KMS-11 (cell line): ENCODE data around the gene MID1.

Source experiments
- H2AFZ ChIP-seq: fragments of 200-600 bp; sonication (generic); 2 replicates; pipeline ENCODE4 v1.6.1; 2016; ENCODE audit warnings: antibody characterized with exemption, mixed run types, low read depth
- H3K27ac ChIP-seq: fragments of 200-600 bp; sonication (generic); 2 replicates; pipeline ENCODE4 v1.6.1; 2016; ENCODE audit warnings: mild to moderate bottlenecking, mixed run types
- H3K27me3 ChIP-seq: fragments of 200-600 bp; sonication (generic); 2 replicates; pipeline ENCODE4 v1.6.1; 2017; ENCODE audit warnings: mild to moderate bottlenecking, low read depth, mixed run types, moderate library complexity; ENCODE audit not compliant: insufficient read depth
- H3K36me3 ChIP-seq: fragments of 200-600 bp; sonication (generic); 2 replicates; pipeline ENCODE4 v1.6.1; 2017; ENCODE audit warnings: mild to moderate bottlenecking, mixed run types; ENCODE audit not compliant: insufficient read depth
- H3K4me1 ChIP-seq: fragments of 200-600 bp; sonication (generic); 2 replicates; pipeline ENCODE4 v1.6.1; 2016; ENCODE audit warnings: mild to moderate bottlenecking, low read depth, mixed run types; ENCODE audit not compliant: poor library complexity, severe bottlenecking
- H3K4me2 ChIP-seq: fragments of 200-600 bp; sonication (generic); 2 replicates; pipeline ENCODE4 v1.7.0; 2016; ENCODE audit warnings: mild to moderate bottlenecking, mixed run types
- H3K4me3 ChIP-seq: fragments of 200-600 bp; sonication (generic); IDR thresholded peaks from 2 replicates; pipeline ENCODE4 v1.6.1; 2017; ENCODE audit warnings: low read depth, low read length, mixed read lengths; ENCODE audit not compliant: insufficient read depth
- H3K79me2 ChIP-seq: fragments of 200-600 bp; sonication (generic); 2 replicates; pipeline ENCODE4 v1.6.1; 2016; ENCODE audit warnings: low read depth, mixed run types; ENCODE audit not compliant: insufficient read depth
- H3K9ac ChIP-seq: fragments of 200-600 bp; sonication (generic); 2 replicates; pipeline ENCODE4 v1.6.1; 2016; ENCODE audit warnings: mild to moderate bottlenecking, mixed run types
- H4K20me1 ChIP-seq: fragments of 200-600 bp; sonication (generic); 2 replicates; pipeline ENCODE4 v1.6.1; 2016; ENCODE audit warnings: mild to moderate bottlenecking, mixed run types; ENCODE audit not compliant: insufficient read depth
- TF ChIP-seq, protein P1 (sequence below): fragments of 200-600 bp; sonication (generic); conservative IDR thresholded peaks from 2 replicates; pipeline ENCODE4 v1.6.1; 2017; ENCODE audit warnings: low read depth, mild to moderate bottlenecking, antibody characterized with exemption, low read length, moderate library complexity, mixed read lengths

Gene MID1

GRCh38 chrX:10660171-10660570 is 39.8 kb upstream of the MID1 start:
- H3K79me2 ChIP-seq = no peaks in the 10 kb centered on the region
- no peak overlapping the region for H2AFZ ChIP-seq
- H3K27ac ChIP-seq = no peak overlapping the region
- no peaks in the 10 kb centered on the region for H3K36me3 ChIP-seq
- H3K4me3 ChIP-seq = no peak overlapping the region
- no peaks in the 10 kb centered on the region for H3K4me1 ChIP-seq
- H3K9ac ChIP-seq = no peak overlapping the region
- H3K4me2 ChIP-seq = no peak overlapping the region
- H3K27me3 ChIP-seq = no peaks in the 10 kb centered on the region
- H4K20me1 ChIP-seq = no peaks in the 10 kb centered on the region
- TF ChIP-seq, protein P1, sequence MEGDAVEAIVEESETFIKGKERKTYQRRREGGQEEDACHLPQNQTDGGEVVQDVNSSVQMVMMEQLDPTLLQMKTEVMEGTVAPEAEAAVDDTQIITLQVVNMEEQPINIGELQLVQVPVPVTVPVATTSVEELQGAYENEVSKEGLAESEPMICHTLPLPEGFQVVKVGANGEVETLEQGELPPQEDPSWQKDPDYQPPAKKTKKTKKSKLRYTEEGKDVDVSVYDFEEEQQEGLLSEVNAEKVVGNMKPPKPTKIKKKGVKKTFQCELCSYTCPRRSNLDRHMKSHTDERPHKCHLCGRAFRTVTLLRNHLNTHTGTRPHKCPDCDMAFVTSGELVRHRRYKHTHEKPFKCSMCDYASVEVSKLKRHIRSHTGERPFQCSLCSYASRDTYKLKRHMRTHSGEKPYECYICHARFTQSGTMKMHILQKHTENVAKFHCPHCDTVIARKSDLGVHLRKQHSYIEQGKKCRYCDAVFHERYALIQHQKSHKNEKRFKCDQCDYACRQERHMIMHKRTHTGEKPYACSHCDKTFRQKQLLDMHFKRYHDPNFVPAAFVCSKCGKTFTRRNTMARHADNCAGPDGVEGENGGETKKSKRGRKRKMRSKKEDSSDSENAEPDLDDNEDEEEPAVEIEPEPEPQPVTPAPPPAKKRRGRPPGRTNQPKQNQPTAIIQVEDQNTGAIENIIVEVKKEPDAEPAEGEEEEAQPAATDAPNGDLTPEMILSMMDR = no peak

GRCh38 chrX:10656214-10656613 is 35.8 kb upstream of the MID1 start:
- no peaks in the 10 kb centered on the region for H3K79me2 ChIP-seq
- no peaks in the 10 kb centered on the region for H3K36me3 ChIP-seq
- H3K4me2 ChIP-seq = no peak overlapping the region
- no peak overlapping the region for H3K4me3 ChIP-seq
- H3K4me1 ChIP-seq = no peaks in the 10 kb centered on the region
- no peaks in the 10 kb centered on the region for H3K27me3 ChIP-seq
- TF ChIP-seq, protein P1 = no peak
- H2AFZ ChIP-seq = no peak overlapping the region
- no peaks in the 10 kb centered on the region for H4K20me1 ChIP-seq
- H3K9ac ChIP-seq = no peak overlapping the region
- no peak overlapping the region for H3K27ac ChIP-seq

GRCh38 chrX:10654960-10655359 is 34.6 kb upstream of the MID1 start:
- Histone ChIP-seq H3K27ac (no peak overlapping the region), H3K4me3 (no peak overlapping the region), H3K36me3 (no peaks in the 10 kb centered on the region), H4K20me1 (no peaks in the 10 kb centered on the region), H3K4me2 (no peak overlapping the region), H3K27me3 (no peaks in the 10 kb centered on the region), H3K9ac (no peak overlapping the region), H3K79me2 (no peaks in the 10 kb centered on the region), H3K4me1 (no peaks in the 10 kb centered on the region), H2AFZ (no peak overlapping the region)
- TF ChIP-seq, protein P1 = no peak

DNA sequence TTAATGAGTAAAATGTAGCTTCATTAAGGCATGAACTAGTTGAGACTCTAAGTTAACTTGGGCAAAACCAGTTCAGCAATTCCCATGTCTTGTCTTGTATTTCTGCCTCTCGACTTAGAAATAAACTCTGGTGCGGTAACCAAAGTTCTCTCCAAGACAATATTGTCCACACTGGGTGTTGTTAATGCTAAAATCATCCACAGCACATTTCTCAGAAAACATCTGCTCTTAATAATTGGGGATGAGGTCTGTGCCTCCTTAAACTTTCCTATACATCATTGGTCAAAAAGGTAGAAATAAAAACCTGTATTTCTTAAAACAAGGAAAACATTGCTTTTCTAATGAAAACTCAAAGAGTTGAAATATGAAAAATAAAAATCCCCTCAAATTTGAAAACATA is 32.9 kb upstream of the MID1 start:
- Histone ChIP-seq H3K4me3 (no peak overlapping the region), H3K4me1 (no peaks in the 10 kb centered on the region)

More for the DNA sequence above, 32.9 kb upstream of the MID1 start:
- no peak overlapping the region for H3K9ac ChIP-seq
- H3K27me3 ChIP-seq = no peaks in the 10 kb centered on the region
- no peaks in the 10 kb centered on the region for H4K20me1 ChIP-seq
- TF ChIP-seq, protein P1 = no peak
- no peak overlapping the region for H3K27ac ChIP-seq
- H2AFZ ChIP-seq = no peak overlapping the region
- H3K79me2 ChIP-seq = no peaks in the 10 kb centered on the region
- H3K36me3 ChIP-seq = no peaks in the 10 kb centered on the region
- no peak overlapping the region for H3K4me2 ChIP-seq
